Thyroid gland (tissue), 4 donors: Measurements from ENCODE around the gene P2RX3.

Experiments used
- POLR2A ChIP-seq, 2 donors: fragments of 450-650 bp; IDR thresholded peaks; one replicate each; pipeline ENCODE4 v1.6.1; 2017; ENCODE audit warnings: antibody characterized with exemption in 2 of 2, mild to moderate bottlenecking in 2 of 2, moderate library complexity in 1 of 2
- TF ChIP-seq, protein P1 (sequence below), 6 experiments: fragments of 200-600 bp in 3 of 6; fragments of 450-650 bp in 3 of 6; sonication (generic) in 3 of 6; IDR thresholded peaks; one replicate each; pipeline ENCODE4 v1.5.1; 2016 to 2019; ENCODE audit warnings: antibody characterized with exemption in 6 of 6, mild to moderate bottlenecking in 2 of 6, inconsistent platforms in 1 of 6, moderate library complexity in 1 of 6

DNA sequence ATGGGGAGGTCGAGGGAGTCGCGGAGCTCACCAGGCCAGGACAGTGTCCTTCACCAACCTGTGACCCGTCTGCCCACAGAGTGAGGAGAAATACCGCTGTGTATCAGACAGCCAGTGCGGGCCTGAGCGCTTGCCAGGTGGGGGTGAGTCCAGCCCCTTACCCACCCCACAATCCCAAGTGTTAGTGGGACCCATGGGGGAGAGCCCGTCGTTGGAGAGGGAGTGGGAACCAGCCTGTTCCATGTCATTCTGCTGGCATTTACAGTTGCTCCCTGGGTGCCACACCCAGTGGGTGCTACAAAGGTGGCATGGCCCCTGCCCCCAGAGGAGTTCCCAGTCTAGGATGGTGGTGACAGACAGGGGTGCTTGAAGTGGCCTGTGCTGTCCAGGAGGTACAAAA, 9.2 kb downstream of the P2RX3 start:
- TF ChIP-seq, protein P1, sequence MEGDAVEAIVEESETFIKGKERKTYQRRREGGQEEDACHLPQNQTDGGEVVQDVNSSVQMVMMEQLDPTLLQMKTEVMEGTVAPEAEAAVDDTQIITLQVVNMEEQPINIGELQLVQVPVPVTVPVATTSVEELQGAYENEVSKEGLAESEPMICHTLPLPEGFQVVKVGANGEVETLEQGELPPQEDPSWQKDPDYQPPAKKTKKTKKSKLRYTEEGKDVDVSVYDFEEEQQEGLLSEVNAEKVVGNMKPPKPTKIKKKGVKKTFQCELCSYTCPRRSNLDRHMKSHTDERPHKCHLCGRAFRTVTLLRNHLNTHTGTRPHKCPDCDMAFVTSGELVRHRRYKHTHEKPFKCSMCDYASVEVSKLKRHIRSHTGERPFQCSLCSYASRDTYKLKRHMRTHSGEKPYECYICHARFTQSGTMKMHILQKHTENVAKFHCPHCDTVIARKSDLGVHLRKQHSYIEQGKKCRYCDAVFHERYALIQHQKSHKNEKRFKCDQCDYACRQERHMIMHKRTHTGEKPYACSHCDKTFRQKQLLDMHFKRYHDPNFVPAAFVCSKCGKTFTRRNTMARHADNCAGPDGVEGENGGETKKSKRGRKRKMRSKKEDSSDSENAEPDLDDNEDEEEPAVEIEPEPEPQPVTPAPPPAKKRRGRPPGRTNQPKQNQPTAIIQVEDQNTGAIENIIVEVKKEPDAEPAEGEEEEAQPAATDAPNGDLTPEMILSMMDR (IDR thresholded peaks at IDR 0.05): no peak
- no peak for TF ChIP-seq POLR2A (IDR thresholded peaks at IDR 0.05)
